ENCODE results near the gene RBMS1.

The RBMS1 gene

GRCh38 chr2:160317181-160318099 lies 176.2 kb downstream of the RBMS1 start:
- no peak for FAIRE-seq
- no peak for DNase-seq (ENCODE audit: insufficient read length, low spot score)
- TF ChIP-seq CTCF (IDR thresholded peaks at IDR 0.05; ENCODE audit: insufficient read depth, missing control alignments) = no peak

- DNase-seq (ENCODE audit: insufficient read length, low spot score) (no peak), FAIRE-seq (no peak)
- TF ChIP-seq CTCF (IDR thresholded peaks at IDR 0.05; ENCODE audit: insufficient read depth, missing control alignments) = no peak
Observed at GRCh38 chr2:160315337-160315736, 178.3 kb downstream of the RBMS1 start.

DNA sequence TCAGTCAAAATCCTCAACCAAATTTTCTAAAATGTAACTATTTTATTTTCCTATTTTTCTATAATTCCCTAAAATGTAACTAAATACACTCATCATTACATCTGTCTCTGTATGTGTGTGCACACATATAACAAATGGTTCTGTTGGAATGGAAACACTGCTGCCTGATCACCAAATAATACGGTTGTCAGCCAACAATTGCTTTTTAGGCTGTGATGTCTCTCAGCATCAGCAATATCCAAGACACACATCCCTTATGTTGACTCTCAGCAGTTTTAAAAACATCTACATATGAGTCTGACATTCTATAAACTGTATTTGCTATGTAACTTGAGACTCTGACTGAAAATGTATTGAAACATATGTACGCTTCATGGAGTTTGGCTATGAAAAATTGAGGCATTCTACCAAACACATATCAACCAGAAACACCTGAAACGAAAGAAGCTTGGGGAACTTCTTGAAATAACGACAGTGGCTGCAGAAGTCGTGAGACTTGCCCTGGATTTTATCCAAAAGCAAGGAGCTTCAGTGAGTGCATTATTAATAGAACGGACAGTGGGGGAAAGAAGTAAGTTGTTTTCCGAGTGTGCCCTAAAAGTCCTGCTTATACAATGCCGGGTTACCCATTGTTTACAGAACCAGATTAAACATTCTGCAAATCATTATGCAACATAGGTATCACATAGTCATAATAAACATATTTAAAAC lies 183.3 kb downstream of the RBMS1 start:
- DNase-seq (ENCODE audit: insufficient read length, low spot score) (no peak), FAIRE-seq (no peak)
- TF ChIP-seq CTCF (IDR thresholded peaks at IDR 0.05; ENCODE audit: insufficient read depth, missing control alignments) = no peak

DNA sequence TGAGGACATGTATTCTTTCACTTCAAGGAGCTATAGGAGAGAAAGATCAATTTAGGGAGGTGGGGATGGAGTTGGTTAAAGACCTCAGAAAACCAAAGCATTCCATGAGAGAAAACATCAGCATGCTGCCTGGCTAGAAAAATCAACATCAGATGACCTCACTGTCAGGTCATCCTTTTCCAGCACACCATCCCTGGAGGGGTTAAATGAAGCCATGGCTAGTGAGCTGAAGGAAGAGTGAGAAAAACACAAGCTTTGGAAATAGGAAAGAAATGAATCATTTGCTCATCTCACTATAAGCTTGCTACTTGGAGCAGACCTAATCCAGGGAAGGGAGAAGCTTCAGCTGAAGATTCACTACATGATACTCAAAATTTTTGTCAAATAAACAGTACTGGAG lies 184.0 kb downstream of the RBMS1 start:
- DNase-seq (ENCODE audit: insufficient read length, low spot score) (no peak), FAIRE-seq (no peak)
- no peak for TF ChIP-seq CTCF (IDR thresholded peaks at IDR 0.05; ENCODE audit: insufficient read depth, missing control alignments)

DNA sequence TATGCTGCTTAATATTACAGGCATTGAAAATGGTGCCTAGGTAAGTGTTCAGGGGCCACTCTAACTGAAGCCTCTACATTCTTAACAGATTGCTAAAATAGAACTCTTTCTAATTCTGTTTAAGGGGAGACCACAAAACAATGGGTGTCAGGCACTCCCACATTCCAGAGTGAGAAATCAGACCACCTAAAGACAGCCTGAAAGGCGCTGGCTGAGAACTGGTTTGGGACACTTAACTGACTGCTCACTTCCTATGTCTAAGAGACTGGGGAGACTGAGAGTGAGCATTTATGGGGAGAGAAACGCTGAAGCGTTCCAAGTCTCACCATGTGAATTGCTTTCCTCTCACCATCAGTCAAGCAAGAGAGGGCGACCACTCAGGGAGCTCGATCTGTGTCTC lies 184.7 kb downstream of the RBMS1 start:
- no peak for FAIRE-seq
- DNase-seq (ENCODE audit: insufficient read length, low spot score) = no peak
- TF ChIP-seq CTCF (IDR thresholded peaks at IDR 0.05; ENCODE audit: insufficient read depth, missing control alignments) = no peak

DNA sequence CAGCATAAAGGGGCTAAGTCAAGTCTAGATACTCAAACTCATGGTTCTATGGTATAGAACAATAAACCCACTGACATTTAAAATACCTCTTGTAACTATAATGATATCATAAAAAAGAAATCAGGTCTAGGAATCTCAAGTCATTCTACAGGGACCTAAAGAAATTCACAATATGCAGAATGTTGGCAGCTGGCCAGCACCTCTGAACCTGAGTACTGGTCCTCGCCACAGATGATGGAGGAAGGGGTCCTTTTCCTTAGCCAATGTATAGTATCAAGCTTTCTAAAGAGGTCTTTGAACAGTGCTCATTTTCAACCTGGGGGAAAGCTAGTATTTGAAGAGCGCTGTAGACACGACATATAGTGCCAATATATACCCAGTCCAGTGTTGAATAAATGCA lies 185.1 kb downstream of the RBMS1 start:
- FAIRE-seq (no peak), DNase-seq (ENCODE audit: insufficient read length, low spot score) (no peak)
- no peak for TF ChIP-seq CTCF (IDR thresholded peaks at IDR 0.05; ENCODE audit: insufficient read depth, missing control alignments)

DNA sequence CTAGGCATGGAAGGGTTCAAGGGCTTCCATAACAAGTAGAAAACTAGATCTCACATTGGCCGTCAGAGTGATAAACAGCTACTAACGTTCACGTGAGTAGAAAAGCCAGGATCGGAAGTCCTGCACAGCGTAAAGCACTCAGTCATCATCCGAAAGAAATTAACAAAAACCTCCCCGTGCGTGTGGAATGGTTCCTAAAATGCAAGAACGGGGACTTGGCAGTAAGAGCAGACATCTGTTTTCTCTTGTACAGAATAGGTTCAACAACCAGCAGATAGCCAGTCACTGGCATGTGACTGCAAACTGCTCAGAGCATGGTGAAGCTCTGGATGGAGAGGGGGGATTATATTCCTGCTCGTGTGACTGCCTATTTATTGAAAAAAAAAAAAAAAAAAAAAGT lies 186.6 kb downstream of the RBMS1 start:
- TF ChIP-seq CTCF (IDR thresholded peaks at IDR 0.05; ENCODE audit: insufficient read depth, missing control alignments) = no peak
- DNase-seq (ENCODE audit: insufficient read length, low spot score) (no peak), FAIRE-seq (no peak)
